T-helper 1 cell treated with Interleukin-12 subunit alpha and Interleukin-12 subunit beta and Interleukin-4 antibody, amounts not matched to agents 30 ng/mL and 1 ng/mL, for 36 hours (primary cell): ENCODE data around the gene TUBA3E. TPM values are rescaled to one million over a fixed set of nuclear protein-coding genes. Genes with fewer than 3 reads are reported as not detected.
"Not testable (repeated sequence)": the region's sequence is repeated elsewhere in the genome, so short reads cannot be mapped to it uniquely, and the experiment has no call there.

Experiments used
- intact Hi-C: fragments of 100-400 bp; cut with micrococcal nuclease; formaldehyde crosslinking; loops from one replicate; pipeline ENCODE4 v1.15.1; 2024
- total RNA-seq: library from RNA; stranded (reverse); gene quantifications from 2 replicates; pipeline ENCODE4 v1.2.3, GENCODE V29; 2022

The TUBA3E gene
- total RNA-seq, 1 donor from 2014 or later = not detected

DNA sequence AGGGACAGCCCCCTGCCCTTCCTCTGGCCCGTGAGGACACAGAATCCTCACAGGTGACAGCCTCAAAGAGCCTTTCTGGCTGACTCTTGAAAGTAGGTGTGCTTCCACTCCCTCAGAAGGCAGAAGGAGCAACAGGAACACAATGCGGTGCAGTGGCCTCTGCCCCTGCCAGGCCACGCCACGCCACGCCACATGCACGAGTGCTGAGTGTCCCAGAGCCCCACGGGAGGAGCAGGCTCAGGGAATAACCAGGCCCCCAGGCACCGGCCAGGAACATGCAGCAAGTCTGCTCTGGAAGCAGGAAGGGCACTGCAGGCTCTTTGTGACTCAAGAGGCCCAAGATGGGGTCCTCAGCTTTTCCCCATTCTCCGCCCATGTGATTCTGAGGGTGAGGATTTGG is 35.3 kb downstream of the TUBA3E start:
- intact Hi-C loops = no loop called here

DNA sequence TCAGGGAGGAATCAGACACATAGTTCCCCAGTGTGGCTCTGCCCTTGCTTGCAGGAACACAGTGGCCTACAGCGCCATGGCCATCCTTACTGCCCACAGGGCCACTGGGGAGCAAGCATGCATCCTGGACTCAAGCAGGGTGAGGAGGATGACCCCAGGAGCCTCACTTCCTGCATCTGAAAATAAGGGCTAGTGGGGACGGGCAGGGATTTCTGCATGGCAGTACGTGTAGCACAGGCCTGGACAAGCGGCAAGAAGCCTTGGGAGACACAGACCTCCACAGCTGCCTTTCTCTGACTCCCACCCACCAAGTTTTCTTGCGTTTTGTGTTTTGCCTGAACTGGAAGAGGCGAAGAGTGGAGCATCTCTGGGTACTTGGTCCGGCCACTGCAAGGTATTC is 35.8 kb downstream of the TUBA3E start:
- intact Hi-C loops = not testable (repeated sequence)

DNA sequence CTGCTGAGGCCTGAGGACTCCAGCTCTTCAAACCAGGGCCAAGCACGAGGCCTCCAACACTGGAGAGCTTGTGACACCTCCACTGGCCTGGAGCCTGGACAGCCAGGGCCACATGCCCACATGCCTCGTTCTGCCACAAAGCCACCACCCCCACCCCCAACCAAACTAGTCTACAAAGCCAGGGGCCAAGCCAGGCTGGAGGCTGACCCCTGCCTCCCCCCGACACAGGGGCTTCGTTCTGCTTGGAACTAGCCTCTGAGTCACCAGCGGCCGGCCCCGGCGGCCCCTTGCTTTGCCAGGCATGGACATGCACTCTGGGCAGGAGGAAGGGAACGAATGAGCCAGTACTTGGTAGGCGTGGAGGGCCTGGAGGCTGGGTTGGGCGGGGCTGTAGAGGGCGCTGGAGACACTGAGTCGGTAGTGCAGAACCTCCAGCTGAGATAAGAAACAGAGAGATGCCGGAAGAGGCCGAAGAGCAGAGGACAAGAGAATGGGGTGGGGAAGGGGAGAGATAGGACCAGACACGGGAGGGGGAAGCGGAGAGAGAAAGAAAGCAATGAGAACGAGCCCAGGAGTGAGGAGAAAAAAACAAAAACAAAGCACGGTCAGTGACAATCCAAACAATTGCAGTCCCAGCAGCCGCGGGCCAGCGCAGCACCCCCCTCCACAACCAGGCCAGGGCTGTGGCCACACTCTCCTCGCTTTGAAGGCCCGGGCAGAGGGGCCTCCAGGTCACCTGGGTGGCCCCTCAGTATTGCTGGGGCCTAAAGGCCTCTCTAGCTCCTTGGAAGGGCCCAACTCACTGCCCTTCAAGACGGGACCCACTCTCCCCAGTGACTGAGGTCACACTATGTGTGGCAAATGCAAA is 37.2 kb downstream of the TUBA3E start:
- intact Hi-C loops = not testable (repeated sequence)

DNA sequence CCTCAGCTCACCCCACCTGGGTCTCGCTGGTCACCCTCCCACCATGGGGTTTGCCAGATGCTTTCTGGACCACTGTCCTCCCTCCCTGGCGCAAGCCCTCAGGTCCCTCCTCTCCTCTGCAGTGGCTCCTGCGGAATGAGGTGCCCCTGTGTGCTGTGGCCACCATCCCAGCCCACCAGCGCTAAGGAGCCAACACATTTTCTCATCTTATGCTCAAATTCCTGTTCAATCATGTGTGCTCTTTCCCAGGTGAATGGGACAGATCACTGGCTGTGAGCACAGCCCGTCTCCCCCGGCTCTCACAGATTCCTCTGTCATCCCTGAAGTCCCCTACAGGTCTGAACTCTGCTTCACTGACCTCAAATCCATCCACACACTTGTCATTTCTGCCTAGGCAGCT is 38.1 kb downstream of the TUBA3E start:
- intact Hi-C loops = no loop called here

DNA sequence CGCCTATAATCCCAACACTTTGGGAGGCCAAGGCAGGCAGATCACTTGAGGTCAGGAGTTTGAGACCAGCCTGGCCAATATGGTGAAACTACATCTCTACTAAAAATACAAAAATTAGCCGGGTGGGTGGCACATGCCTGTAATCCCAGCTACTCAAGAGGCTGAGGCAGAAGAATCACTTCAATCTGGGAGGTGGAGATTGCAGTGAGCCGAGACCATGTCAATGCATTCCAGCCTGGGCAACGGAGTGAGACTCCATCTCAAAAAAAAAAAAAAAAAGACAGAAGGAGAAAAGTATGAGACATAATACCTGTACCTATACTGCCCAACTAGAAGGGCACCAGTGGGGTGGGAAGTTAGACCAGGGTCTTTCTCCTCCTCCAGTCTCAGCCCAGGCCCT is 38.9 kb downstream of the TUBA3E start:
- intact Hi-C loops = not testable (repeated sequence)

DNA sequence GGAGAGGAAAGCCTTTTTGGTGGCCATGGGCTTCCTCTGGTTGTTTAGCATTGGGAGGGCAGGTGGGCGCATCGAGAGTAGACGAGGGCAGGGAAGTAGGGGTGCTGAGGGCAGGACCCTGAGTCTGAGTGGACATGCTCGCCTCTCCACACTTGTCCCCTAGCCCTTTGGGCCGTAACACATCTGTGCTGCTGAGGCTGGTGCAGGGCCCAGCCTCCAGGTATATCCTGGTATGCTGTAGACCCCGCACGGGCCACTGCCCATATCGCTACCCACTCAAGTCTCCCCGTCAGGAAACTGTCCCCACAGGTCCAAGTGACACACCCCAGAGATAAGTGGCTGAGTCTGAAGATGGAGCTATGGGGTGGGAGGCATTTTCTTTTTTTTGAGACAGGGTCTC is 39.6 kb downstream of the TUBA3E start:
- intact Hi-C loops = no loop called here

DNA sequence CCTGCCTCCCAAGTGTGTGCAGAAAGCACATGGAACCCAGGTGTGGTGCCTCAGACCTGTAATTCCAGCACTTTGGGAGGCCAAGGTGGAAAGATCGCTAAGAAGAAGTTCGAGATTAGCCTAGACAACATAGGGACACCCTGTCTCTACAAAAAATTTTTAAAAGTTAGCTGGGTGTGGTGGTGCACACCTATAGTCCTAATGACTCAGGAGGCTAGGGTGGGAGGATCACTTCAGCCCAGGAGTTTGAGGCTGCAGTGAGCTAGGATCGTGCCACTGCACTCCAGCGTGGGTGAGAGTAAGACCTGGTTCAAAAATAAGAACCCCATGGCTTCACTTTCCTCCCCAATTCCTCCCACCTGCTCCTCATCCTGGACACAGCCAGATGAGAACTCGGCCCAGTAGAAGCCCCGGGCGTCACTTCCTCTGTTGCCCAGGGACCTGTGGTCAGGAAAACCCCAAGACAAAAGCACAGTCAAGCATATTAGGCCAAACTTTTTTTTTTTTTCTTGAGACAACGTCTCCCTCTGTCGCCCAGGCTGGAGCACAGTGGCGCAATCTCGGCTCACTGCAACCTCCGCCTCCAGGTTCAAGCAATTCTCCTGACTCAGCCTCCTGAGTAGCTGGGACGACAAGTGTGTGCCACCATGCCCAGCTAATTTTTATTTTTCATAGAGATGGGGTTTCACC is 40.3 kb downstream of the TUBA3E start:
- intact Hi-C loops = not testable (repeated sequence)

DNA sequence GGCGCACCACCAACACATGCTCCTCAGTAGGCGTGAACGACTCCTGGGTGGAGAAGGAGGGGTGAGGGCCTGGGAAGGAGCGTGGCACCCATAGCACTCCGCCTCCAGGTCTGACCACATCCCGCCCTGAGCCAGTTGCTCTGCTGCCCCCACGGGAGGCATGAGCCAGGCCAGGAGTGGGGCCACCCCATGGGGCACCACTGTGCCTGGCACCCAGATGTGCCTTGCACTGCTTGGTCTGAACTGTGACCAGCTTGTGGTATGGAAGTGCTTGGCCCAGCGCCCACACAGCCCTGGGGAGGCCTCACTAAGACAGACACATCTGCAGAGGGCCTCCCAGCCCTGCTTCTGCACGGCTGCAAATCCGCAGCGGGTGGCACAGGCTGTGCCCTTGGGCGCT is 40.9 kb downstream of the TUBA3E start:
- intact Hi-C loops = not testable (repeated sequence)

DNA sequence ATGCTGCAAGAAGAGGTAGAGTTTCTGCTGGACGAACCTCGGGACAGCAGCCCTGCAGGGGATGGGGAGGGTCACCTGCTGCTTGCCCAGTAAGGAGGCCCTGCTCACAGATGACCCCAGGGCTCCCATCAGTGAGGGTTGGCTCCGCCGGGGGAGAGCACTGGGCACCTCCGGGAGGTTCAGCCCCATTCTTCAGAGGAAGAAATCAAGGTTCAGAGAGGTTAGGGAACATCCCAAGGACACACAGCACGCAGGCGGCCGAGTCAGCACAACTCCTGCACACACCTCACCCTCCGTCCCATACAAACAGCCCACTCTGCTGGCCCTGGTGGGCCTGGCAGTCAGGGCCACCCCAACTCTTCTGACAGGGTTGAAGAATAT is 41.6 kb downstream of the TUBA3E start:
- intact Hi-C loops = loop anchor here (1.0 kb wide), 1 partner anchor 176 kb away; no protein-coding TSS in a partner anchor

DNA sequence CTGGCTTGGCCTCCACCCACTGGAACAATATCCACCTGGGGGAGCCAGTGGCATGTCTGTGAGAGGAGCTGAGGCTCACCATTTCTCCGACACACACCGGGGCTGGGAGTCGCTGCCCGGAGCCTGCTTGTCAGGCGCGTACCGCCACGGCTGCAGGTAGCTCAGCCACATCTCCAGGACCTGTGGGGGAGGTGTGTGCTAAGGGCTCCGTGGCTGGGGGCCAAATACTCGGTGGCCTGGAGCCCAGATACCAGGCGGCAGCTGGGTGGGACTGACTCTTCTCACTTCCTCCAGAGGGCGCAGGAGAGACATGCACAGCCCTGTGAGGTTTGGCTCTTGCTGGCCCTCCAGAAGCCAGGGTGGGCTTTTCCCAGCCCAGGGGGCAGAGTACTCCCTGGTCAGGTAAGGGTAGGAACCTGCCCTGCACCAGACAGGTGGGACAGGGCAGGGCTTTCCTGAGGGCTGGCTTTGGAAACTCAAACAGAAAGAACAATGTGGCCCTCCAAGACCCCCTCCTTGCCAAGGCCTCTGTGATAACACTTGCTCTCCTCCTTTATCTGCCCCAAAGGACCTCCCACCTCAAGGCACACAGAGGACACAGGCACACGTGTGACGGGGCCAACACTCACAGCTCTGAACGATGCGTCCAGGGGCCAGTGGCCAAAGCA is 42.1 kb downstream of the TUBA3E start:
- intact Hi-C loops = loop anchor here (1.0 kb wide), 1 partner anchor 176 kb away; no protein-coding TSS in a partner anchor

DNA sequence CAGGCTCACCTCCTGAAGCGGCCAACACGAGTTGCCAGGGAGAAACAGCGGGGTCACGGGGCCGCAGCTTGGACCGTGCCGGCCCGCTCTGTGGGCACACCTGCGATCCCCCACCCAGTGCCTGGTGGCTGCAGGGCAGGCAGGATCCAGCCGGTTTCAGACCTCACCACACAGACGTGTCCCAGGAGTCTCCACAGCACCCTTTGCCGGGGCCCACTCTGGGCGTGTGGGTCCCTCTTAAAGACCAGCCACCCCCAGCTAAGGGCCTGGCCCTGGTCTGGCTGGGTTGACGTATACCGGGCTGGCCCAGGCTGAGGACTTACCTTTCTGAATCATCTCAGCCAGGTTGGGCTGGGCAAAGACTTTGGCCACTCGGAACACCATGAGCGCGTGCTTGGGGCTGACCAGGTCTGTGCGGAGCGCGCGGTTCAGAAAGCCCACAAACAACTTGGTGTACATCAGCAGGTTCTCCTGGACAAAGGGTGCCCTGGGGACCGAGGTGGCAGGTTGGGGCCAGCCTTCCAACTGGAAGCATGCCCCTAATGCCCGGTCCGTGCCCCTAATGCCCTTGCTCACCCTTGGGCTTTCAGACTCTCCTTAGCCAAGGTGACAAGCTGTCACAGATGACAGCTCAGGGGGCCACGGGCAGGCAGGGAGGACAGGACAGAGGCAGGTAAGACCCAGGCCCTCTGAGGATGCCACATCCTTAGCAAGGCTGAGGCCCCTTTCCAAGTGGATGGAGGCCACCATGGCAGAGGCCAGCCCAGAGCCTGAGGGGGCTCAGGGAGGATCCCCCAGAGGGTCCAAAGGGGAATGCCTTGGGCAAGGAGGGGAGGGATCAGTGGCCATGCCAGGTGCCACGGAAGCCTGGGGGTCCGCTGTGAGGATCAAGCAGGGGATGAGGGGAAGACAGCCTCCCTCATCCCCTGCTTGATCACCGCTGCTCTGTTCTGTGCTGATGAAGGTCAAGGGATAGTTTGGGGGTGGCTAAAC is 43.2 kb downstream of the TUBA3E start:
- intact Hi-C loops = no loop called here

DNA sequence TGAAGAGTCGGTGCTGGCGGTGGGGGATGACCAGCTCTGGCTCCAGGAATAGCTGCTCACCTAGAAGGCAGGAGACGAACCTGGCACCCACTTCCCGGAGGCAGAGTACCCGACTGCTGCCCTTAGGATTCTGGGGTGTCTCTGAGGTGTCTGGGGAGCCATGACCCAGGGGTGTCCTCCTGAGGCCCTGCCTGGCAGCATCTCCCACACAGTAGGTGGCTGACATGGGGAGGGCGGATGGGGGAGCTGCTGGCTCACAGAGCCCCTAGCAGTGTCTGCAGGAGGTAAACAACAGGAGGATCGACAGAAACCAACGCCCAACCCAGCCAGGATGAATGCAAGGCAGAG is 43.8 kb downstream of the TUBA3E start:
- intact Hi-C loops = not testable (repeated sequence)

DNA sequence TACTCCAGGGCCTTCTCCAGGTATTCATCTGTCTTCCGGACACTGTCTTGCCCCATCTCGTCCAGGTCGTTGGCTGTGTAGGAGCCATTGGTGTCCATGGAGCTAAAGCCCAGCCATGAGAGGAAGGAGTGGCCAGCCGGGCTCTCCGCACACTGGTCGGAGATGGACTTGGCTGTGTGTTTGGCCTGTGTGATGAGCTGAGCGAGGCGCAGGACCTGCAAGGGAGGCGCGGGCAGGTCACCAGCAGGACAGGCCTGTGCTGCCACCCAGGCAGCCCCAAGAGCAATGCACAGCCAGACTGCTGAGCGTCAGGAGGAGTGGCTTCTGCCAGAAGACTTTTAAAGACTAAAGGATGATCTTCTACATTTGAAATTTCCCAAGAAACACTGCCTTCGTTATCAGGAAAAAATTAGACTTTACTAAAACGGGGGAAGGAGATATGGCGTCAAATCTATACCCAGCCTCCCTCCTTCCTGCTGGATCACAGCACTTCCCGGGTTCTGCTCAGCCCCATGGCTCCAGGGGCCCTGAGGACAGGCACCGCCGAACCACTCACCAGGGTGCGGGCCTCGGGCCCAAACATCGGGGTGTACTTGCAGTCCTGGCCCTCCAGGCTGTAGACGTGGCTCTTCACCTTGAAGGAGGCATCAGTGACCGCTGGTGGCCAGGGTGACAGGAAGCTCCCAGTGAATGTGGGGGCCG is 44.4 kb downstream of the TUBA3E start:
- intact Hi-C loops = not testable (repeated sequence)

DNA sequence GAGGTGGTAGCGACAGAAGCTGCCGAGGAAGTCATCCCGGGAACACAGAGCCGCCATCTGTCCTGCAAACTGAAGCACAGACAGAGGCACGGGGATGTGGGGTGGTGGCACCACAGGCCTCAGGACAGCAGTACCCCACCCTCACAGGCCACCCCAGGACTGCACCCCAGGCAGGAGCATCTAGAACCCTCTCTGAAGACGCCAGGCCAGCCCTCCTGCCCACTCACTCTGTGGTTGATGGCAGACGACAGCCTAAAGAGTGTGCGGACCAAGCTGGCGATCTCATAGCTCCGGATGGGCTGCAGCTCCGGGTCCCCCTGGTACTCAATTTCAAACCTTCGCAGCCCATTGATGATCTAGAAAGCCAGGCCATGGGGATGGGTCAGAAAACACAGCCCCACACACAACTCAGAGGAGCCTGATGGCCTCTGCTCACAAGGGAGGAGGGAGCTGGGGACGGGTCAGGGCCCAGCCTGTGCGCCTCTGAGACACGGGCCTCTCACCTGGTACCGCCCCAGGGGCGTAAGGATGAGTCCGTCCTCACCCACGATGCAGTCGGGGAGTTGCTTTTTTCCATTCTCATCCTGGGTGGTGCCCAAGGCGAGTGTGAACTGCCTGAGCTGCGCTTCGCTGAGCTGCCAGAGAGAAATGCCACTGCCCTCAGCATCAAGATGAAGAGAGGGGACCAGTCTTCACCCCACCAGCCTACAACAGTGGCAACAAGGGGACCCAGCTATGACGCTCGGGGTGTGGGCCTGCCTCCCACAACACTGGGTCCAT is 45.2 kb downstream of the TUBA3E start:
- intact Hi-C loops = no loop called here

DNA sequence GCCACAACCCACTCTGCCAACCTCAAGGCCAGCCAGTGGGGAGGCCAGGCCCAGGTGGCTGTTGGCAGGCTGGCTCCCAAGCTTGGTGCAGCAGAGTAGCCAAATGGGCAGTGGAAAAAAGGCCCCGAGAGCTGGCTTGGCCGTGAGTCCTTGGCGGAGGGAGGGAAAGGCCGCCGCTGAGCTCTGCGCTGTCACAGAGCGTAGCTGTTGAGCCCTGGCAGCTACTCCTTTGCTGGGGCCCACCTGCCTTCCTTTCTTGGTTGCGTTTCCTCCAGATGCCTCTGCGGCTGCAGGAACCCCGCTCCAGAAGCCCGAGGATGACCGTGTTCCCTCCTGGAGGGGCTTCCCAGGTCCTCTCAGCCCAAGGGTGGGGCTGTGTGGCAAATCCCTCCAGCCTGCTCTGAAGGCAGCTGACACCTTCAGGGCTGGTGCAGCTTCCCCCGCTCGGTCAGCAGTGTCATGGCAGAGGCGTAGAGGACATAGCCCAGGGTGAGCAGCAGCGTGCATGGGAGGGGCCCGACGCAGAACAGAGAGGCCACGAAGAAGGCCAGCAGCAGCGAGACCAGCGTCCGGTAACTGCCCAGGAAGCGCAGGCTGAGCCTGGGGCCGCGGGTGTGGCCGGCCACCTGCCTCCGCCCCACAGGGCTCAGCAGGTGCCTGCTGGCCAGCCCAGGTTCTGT is 46.0 kb downstream of the TUBA3E start:
- intact Hi-C loops = not testable (repeated sequence)

DNA sequence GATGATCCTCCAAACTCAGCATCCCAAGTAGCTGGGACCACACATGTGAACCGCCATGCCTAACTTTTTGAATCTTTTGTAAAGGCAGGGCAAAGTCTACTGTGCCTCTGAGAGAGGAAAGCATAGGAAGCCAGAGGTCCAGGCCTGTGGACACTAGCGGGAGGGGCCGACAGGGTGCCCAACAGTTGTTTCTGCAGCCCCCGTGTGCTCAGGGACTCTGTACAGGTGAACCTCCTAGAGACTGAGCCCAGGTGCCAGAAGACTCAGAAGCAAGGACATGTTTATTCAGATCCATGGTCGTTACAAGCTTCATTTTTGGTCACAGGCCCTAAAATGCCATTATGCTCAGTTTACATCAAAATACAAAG is 47.1 kb downstream of the TUBA3E start:
- intact Hi-C loops = not testable (repeated sequence)

DNA sequence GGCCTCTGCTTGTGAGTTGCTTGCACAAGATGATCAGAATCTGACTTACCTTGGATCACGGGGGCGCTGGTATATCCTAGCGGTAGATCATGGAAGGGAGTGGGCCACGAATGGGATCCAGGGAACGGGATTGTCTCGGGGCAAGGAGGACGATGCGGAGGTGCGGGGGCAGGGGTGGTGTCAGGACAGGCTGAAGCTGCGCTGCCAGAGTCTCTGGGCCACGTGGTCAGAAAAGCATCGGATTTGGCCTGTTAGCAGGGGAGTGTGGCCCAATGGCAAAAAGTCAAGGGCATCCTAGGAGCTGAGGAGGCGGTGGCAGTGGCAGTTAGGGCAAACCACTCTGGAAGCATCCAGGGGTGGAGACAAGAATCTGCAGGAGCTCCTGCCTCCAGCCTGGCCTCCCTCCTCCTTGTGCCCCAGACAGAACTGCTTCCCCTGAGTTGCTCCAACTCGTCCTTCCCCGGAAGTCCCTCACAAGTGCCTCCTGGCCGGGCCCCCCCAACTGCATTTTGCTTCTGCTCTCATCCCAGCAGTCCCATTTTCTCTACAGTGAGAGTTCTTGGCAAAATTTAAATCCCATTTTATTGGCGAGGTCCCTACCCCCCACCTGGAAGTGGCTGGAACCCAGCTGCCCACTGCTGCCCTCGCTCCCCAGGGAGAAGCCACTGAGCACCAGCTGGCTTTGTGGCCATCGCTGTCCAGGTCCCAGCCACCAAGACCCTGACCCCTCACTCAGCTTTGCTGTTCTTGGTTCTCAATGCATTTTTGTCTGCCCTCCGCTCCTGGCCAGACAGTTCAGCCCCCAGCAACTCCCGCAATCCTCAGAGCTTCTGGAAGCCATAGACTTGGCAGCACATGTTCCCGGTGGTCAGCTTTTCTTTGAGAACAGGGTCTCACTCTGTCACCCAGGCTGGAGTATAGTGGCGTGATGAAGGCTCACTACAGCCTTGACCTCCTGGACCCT is 47.8 kb downstream of the TUBA3E start:
- intact Hi-C loops = no loop called here

DNA sequence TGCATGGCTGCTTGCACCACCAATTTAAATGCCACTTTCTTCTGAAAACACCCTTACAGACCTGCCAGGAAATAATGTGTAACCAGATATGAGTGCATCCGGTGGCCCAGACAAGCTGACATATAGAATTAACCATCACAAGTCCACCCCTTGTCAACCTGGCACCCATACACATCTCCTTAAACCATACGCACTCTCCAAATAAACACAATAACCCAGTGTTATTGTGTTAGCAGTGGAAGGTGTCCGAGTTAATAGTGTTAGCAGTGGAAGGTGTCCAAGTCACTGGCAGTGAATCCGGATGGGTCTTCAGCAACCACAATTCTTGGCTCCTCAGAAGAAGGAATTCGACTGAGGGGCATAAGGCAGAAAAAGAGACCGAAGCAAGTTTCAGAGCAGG is 49.7 kb downstream of the TUBA3E start:
- intact Hi-C loops = not testable (repeated sequence)
